GM12891 (cell line): ENCODE data around the gene SND1.

ENCODE experiments used
- POLR2A ChIP-seq: IDR thresholded peaks from 2 replicates; pipeline ENCODE4 v1.6.1; 2011; ENCODE audit warnings: low read depth, low read length, control low read depth
- POLR2AphosphoS5 ChIP-seq: IDR thresholded peaks from 2 replicates; pipeline ENCODE4 v1.6.1; 2011; ENCODE audit warnings: low read depth, low read length, control low read depth
- SPI1 ChIP-seq: IDR thresholded peaks from 2 replicates; pipeline ENCODE4 v1.6.1; 2011; ENCODE audit warnings: low read depth, low read length, control low read depth

GRCh38 chr7:128032605-128033235 is 380.7 kb downstream of the SND1 start:
- TF ChIP-seq POLR2AphosphoS5, result no peak
- TF ChIP-seq POLR2A, result no peak
- TF ChIP-seq SPI1, result no peak
